Measurements from ENCODE around the gene SLC20A1.
"Not testable (repeated sequence)": the region's sequence is repeated elsewhere in the genome, so short reads cannot be mapped to it uniquely, and the experiment has no call there.

SLC20A1 gene

GRCh38 chr2:112646791-112647689, 1.3 kb downstream of the SLC20A1 start:
- no peak for DNase-seq

DNA sequence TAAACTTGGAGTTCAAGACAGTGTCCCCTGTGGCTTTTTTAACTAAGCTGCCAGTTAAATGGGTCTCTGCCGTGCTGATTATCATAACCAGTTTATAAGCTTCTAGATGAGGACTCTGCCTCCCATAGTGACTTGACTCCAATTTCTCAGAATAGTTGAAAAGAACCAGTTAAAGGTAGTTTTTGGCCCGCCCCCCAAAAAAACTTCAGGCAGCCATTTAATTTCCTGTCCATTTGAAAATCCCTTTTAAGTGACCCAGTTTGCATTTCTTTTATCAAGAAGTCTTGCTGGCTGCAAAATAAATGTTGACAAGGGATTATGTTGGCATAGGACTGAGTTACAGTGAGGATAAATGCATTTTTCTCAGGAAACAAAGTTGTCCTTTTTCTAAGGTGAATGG, 2.3 kb downstream of the SLC20A1 start:
- DNase-seq: no peak

DNA sequence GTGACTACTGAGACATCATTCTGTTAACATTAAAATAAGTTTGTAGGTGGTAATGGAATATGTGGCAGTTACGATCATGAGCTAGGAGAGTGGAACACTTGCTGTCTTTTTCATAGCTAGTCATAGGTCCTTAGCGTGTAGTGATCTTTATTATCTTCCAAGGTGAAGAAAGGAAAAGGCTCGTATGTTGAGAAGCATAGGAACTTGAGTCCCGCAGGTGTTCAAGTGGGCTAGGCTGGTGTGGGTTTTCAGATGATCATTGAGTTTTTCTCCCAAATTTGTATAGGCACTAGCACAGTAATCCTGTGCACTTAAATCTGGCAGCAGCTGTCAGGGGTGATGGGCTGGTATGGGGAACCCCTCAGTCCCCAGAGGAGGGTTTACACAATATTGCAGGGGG, 10.9 kb downstream of the SLC20A1 start:
- no peak for DNase-seq

DNA sequence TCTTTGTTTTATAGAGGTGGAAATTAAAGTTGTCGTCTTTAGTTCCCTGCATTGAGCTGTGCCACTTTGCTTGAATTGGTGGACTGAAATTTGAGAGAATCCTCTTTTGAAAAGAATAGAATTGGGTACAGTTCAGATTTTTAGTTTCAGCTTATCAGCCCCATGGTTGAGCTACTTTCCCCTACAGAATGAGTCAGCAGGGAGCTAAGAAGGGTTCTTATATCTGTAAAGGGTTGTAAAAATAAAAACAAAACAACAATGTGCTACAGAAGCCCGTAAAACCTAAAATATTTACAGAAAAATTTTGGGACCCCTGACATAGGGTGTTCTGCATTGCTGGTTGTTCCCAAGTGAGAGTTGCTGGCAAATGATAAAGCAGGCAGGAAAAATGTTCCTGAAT, 12.6 kb downstream of the SLC20A1 start:
- no peak for DNase-seq

DNA sequence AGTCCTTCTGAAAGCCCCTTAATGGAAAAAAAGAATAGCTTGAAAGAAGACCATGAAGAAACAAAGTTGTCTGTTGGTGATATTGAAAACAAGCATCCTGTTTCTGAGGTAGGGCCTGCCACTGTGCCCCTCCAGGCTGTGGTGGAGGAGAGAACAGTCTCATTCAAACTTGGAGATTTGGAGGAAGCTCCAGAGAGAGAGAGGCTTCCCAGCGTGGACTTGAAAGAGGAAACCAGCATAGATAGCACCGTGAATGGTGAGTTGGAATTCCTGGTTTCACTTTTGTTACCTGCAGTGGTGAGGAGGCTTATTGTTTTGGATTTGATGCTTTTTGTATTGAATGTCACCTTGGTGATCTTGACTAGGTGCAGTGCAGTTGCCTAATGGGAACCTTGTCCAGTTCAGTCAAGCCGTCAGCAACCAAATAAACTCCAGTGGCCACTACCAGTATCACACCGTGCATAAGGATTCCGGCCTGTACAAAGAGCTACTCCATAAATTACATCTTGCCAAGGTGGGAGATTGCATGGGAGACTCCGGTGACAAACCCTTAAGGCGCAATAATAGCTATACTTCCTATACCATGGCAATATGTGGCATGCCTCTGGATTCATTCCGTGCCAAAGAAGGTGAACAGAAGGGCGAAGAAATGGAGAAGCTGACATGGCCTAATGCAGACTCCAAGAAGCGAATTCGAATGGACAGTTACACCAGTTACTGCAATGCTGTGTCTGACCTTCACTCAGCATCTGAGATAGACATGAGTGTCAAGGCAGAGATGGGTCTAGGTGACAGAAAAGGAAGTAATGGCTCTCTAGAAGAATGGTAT, 13.3 kb downstream of the SLC20A1 start:
- no peak for DNase-seq

DNA sequence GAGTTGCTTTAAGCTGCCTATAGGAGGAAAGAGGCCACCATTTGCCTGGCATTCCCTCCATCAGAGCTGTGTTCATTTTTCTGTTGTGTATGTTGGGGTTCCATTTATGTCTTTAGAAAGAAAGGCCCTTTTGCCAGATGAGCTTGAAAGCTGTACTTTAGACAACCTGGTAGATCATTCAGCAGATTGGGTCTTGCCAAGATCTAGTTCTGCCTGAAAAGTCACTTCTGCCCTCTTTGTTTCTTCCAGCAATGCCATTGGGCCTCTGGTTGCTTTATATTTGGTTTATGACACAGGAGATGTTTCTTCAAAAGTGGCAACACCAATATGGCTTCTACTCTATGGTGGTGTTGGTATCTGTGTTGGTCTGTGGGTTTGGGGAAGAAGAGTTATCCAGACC, 14.4 kb downstream of the SLC20A1 start:
- DNase-seq: no peak

GRCh38 chr2:112661656-112662305, 16.0 kb downstream of the SLC20A1 start:
- DNase-seq: no peak

DNA sequence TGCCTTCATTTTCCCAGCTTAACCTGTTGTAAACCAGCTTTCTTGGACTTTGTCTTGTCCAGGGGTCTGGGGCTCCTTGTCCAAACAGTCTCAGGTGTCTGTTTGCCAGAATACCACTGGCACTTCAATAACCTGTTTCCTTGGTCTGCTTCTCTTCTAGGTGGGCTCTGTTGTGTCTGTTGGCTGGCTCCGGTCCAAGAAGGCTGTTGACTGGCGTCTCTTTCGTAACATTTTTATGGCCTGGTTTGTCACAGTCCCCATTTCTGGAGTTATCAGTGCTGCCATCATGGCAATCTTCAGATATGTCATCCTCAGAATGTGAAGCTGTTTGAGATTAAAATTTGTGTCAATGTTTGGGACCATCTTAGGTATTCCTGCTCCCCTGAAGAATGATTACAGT, 17.0 kb downstream of the SLC20A1 start:
- DNase-seq: no peak

DNA sequence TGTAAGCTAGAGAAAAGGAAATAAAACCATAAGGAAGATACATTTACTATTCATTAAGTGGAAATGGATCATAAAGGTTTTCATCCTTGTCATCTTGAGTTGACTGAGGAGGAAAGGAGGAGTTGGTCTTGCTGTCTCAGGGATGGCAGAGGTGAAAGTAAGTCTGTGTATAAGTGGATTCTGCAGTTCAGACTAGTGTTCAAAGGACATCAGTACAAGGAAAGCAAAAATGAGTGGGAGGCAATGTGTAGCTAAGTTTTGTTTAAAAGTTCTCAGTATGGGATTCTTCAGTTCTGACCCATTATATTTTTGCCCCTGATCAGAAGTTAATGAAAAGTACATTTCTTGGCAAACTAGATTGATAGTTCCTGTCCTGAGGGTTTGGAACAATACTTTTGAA, 18.9 kb downstream of the SLC20A1 start:
- DNase-seq: no peak

DNA sequence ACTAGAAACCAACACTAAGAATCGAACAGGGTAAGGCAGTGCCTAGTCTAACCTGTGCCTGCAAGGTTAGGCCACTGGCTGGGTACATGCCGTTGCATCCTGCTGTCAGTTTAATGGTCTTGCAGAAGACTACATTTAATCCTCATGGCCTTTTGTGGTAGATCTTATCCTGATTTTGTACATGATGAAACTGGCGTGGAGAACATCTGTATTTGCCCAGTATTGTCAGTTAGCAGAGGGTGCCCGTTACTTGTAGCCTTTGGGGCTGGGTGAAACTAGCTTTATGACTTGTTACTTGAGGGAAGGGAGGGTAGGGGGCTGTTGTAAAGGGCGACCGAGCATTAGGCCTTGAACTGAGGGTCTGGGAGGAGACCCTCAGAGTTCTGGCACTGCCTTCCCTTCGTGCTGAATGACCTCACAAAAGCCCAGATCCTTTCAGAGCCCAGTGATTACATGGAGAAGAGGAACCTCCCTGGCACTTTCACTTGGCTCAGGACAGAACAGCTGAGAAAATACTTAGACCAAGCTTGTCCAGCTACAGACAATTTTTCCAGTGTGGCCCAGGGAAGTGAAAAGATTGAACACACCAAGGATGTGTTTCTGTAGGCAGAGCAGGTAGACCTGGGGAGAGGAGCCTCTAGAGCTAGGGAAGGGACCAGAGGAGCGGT, 19.5 kb downstream of the SLC20A1 start:
- DNase-seq: no peak

GRCh38 chr2:112666761-112667122, 21.0 kb downstream of the SLC20A1 start:
- no peak for DNase-seq

- not testable (repeated sequence) for DNase-seq
These were observed 21.8 kb downstream of the SLC20A1 start for GRCh38 chr2:112667540-112667939.

DNA sequence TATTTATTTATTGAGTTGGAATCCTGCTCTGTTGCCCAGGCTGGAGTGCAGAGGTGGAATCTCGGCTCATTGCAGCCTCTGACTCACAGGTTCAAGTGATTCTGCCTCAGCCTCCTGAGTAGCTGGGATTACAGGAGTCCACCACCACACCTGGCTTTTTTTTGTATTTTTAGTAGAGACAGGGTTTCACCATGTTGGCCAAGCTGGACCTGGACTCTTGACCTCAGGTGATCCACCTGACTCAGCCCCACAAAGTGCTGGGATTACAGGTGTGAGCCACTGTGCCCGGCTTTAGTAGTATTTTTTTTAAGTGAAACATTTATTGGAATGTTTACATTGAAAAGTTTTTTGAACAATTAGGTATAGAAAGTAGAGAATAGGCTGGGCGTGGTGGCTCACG, 23.9 kb downstream of the SLC20A1 start:
- no peak for DNase-seq

GRCh38 chr2:112670252-112671022, 24.7 kb downstream of the SLC20A1 start:
- DNase-seq: no peak

DNA sequence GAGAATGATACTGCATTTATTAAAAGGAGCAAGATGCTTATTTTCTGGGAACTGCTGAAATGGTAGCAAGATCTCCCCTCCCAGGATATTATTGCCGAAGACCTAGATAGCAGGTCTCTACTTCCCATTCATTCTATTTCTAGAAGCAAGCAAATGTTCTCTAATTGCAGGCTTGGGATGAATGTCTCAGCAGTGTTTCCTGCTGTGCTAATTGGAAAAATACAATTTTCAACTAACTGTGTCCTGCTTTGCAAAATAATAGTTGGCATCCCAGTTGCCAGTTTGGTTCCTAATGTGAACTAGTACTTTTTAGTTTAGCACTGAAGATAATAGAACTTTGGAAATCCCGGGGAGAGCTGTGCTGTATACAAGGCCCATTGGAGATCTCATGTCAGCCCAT, 26.1 kb downstream of the SLC20A1 start:
- DNase-seq: peak in 1 of 2 donors; percentile 11

DNA sequence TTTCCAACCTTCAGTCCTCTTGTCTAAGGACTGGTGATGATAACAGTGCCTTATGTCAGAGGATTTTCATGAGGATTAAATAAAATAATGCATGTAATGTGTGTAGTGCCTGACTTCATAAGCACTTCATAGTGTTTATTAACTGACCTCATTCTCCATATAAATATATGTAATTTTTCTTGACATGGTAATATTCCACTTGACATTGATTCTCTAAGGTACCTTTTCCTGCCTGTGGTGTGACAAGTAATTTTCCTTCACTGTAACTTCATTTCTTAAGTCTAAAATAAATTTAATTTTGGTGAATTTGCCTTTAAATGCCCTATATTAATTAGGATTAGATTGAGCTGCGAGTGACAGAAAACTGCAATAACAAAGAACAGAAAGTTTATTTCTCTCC, 27.3 kb downstream of the SLC20A1 start:
- no peak for DNase-seq

- peak; percentile 15 to 27 for DNase-seq
These were observed 28.5 kb downstream of the SLC20A1 start for GRCh38 chr2:112674229-112674628.

- DNase-seq: peak; percentile 24 to 45
These were observed 33.7 kb downstream of the SLC20A1 start for GRCh38 chr2:112679484-112679883.

GRCh38 chr2:112680666-112681101, 34.9 kb downstream of the SLC20A1 start:
- no peak for DNase-seq

DNA sequence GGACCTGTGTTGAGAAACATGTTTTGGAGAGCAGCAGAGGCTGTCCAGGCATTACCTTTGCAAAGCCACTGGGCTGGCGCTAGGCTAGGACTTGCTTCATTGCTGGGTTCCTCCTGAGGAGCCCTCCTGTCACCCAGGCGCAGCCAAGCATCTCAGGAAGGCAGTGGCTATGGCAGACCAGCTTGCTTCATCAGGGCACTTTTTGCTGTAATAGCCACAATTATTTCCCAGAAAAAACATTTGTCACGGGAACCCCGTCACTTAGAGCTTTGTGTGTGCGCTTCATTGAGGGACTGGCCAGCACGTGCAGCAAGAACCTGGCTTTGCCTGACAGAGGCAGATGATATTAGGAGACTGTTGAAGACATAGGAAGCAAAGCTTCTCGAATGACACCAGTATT, 36.4 kb downstream of the SLC20A1 start:
- DNase-seq: no peak

DNA sequence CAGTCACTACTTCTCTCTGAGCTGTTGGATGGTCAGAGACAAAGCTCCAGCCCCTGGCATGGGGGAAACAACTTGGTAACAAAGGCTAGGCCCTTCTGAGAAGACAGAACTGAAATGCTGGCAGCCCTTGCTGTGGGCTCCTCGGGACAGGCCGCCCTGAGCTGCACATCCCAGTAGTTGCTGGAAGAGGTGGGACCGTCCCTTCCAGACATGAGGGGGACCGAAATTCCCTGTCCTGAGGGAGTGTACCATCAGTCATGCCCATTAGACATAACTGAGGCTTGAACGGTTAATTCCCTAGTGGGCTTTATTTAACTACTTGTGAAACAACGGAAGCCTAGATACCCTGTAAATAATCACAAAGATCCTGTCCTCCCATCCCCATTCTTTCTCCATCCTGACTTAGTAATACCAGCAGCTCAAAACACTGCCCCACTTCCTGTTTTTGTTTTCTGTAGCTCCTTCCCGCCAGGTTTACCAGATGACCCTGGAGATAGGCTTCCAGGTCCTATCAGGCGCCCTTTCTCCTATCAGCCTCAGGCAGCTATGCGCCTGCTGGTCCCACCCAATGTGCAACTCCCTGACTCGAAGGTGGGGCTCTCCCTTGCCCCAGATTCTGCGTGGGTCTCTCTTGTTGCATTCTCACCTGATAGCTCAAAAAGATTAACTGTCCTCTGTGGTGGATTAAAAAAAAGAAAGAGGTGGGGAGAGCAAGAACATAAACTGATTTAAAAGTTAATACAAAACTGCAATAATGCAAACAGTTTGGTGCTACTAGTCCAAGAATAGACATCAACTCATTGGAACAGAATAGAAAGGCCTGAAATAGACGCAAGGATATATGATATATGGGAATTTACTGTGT, 38.0 kb downstream of the SLC20A1 start:
- DNase-seq: no peak
